GM12892 (cell line): ENCODE measurements around the gene UPB1.
"Not testable (repeated sequence)": the region's sequence is repeated elsewhere in the genome, so short reads cannot be mapped to it uniquely, and the experiment has no call there.

Experiments
- DNase-seq: peaks from one replicate; pipeline ENCODE4 v3.0.0; 2011; ENCODE audit not compliant: insufficient read length
- FAIRE-seq: peaks from 2 replicates; lab custom pipeline; 2011; peaks lifted over from hg19 to GRCh38; lab: Jason Lieb, UNC
- POLR2A ChIP-seq: IDR thresholded peaks from 2 replicates; pipeline ENCODE4 v1.6.1; 2011; ENCODE audit warnings: low read depth, low read length, control low read depth
- POLR2AphosphoS5 ChIP-seq: IDR thresholded peaks from 2 replicates; pipeline ENCODE4 v1.6.1; 2011; ENCODE audit warnings: low read depth, low read length, control low read depth
- TAF1 ChIP-seq: IDR thresholded peaks from 2 replicates; pipeline ENCODE4 v1.6.1; 2011; ENCODE audit warnings: low read depth, mild to moderate bottlenecking, control low read depth, low read length, borderline replicate concordance

UPB1 gene

DNA sequence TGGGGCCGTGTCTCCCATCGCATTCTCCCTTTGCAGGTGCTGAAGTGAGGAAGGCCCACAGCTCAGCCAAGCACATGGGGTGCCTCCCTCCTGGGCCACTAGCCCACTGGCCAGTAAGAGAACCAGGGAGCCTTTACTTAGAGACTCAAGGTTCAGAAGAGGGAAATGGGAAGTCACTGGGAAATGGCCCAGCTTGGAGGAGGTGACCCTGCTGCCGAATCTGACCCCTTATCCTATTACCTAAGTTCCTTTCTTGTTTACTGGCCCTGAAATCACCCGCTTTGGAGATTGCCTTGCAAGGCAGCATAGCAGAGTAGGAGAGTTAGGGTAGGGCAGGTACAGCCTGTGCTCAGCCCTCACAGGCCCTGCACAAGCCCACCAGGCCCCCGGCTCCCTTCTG lies 24.4 kb downstream of the UPB1 start:
- TF ChIP-seq POLR2AphosphoS5: no peak
- TF ChIP-seq POLR2A: no peak
- no peak for TF ChIP-seq TAF1
- DNase-seq (no peak), FAIRE-seq (no peak)

DNA sequence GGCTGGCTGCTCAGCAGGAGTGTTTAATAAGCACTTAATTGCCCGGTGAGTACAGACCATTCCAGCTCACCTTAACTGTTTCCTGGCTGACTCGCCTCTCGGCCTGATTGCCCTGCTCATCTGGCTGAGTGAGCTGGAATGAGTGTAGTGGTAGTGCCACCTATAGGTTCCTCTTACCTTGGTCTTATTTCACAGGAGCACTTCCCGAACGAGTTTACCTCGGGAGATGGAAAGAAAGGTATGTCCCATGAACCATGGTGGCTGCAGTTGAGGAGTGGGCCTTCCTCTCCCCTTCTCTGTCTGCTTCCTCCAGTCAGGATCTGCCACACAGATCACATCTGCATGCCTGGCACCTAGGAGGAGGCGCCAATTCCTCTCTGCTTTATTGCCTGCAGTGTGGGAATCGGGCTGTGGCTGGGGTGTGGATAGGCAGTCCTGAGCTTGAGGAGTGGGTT lies 26.7 kb downstream of the UPB1 start:
- no peak for TF ChIP-seq POLR2AphosphoS5
- TF ChIP-seq POLR2A: no peak
- no peak for TF ChIP-seq TAF1
- DNase-seq (no peak), FAIRE-seq (peak; percentile 95)

DNA sequence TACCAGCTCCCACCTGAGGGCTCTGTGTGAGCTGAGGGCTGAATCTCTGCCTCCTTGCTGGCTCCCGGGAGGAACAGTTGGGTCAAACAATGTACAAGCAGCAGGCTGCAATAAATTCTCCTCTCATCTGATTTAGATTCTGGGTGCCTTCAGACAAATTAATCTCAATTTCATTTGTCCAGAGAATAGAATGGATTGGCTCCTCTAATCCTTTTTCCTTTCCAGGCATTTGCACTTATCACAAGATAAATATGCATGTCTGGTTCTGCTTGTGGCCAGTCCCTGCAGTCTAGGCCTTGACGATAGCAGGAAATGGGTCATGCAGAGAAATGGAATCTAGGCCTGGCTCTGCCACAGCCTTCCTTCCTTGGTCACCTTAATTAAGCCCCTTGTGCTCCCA lies 28.7 kb downstream of the UPB1 start:
- FAIRE-seq: no peak
- no peak for DNase-seq
- TF ChIP-seq POLR2A: no peak
- no peak for TF ChIP-seq POLR2AphosphoS5
- TF ChIP-seq TAF1: no peak

DNA sequence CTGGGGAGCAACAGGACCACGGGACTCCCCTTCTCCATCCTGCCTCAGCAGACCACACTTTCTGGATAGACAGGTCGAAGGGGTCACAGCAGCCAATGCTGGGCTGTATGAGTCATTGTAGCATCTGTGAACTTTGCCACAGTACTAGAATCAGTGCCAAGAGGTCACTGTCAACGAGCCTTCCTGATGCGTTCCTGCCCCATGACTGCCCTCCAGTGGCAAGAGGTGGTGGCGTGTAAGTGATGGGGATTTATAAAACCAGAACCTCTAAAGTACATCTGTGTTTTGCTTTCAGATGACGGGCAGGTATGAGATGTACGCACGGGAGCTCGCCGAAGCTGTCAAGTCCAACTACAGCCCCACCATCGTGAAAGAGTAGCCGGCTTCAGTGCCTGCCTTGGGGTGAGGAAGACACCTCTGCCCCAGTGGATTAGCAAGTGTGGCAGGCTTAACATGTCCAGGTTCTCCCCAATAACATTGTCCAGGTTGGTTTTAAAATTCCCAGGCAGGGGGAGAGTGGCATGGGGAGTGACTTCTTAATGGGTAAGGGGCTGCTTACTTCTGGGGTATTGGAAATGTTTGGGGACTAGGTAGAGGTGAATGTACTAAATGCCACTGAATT lies 30.4 kb downstream of the UPB1 start:
- FAIRE-seq: peak; percentile 98
- DNase-seq: peak; percentile 67
- no peak for TF ChIP-seq POLR2A
- TF ChIP-seq POLR2AphosphoS5: no peak
- no peak for TF ChIP-seq TAF1

- no peak for FAIRE-seq
- TF ChIP-seq TAF1 (no peak), POLR2A (no peak), POLR2AphosphoS5 (no peak)
- no peak for DNase-seq
Observed at GRCh38 chr22:24526191-24526590, 31.1 kb downstream of the UPB1 start.

DNA sequence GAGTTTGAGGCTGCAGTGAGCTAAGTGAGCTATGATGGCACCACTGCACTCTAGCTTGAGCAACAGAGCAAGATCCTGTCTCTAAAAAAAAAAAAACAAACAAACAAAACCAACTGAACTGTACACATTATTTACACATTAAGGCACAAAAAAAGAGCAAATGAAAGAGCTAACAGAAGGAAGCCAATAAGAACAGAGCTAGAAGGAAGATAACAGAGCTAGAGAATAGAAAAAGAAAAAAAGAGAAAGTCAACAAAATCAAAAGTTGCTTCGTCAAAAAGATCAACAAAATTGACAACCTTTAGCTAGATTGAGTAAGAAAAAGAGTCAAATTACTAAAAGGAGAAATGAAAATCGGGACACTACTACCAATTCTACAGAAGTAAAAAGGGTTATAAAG lies 34.8 kb downstream of the UPB1 start:
- no peak for FAIRE-seq
- TF ChIP-seq POLR2AphosphoS5: no peak
- TF ChIP-seq TAF1: no peak
- no peak for TF ChIP-seq POLR2A

GRCh38 chr22:24530968-24531367 lies 35.8 kb downstream of the UPB1 start:
- DNase-seq, FAIRE-seq: not testable (repeated sequence)

More for the DNA sequence above, 34.8 kb downstream of the UPB1 start:
- DNase-seq: no peak

GRCh38 chr22:24532075-24532474 lies 36.9 kb downstream of the UPB1 start:
- DNase-seq (no peak), FAIRE-seq (no peak)
- TF ChIP-seq POLR2AphosphoS5 (no peak), TAF1 (no peak), POLR2A (no peak)

GRCh38 chr22:24535348-24535747 lies 40.2 kb downstream of the UPB1 start:
- FAIRE-seq: no peak
- DNase-seq: no peak
- TF ChIP-seq TAF1: no peak
- no peak for TF ChIP-seq POLR2AphosphoS5

- DNase-seq (no peak), FAIRE-seq (no peak)
- TF ChIP-seq TAF1 (no peak), POLR2AphosphoS5 (no peak), POLR2A (no peak)
Observed at GRCh38 chr22:24536089-24536488, 41.0 kb downstream of the UPB1 start.

GRCh38 chr22:24540470-24540869 lies 45.3 kb downstream of the UPB1 start:
- TF ChIP-seq POLR2AphosphoS5: no peak
- TF ChIP-seq POLR2A: no peak
- TF ChIP-seq TAF1: no peak
- no peak for DNase-seq
- no peak for FAIRE-seq

DNA sequence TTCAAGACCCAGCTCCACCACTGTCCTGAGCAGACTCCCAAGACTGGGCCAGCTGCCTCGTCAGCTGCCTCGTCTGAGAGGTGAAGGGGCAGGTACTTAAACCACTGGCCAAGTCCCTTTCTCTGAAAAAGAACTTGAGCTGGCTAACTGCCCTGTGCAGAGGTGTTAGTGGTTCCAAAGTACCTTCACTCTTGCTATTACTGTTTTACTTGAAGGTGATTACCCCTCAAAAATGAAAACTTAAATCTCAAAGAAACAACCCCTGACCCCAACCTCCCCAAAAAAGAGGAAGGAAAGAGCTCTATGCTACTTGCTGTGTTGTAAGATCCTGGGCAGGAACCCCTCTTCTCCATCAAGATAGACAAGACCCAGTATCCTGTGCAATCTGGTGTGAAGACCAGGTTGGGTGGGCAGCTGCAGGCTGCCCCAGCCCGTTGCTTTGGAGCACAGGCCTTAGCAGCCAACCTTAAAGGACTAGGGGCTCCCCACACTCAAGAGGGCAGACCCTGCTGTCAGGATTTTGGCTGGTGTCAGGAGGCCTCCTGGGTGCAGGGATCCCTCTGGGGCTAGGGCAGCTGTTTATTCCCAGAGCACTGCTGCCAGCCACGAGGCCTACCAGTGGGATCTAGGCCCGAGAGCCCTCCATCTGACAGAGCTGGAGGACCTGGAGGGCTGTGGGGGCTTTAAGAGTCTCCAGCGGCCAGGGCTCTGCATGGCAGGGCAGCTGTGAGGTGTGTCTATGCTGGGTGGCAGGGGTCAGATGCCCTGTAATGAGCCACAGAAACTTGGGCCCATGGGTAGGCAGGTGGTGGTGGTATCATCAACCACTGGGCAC lies 46.8 kb downstream of the UPB1 start:
- no peak for TF ChIP-seq POLR2AphosphoS5
- no peak for TF ChIP-seq TAF1
- no peak for TF ChIP-seq POLR2A
- FAIRE-seq: no peak
- no peak for DNase-seq

- FAIRE-seq: no peak
Observed at GRCh38 chr22:24542641-24543040, 47.5 kb downstream of the UPB1 start.

More at GRCh38 chr22:24542641-24543040, 47.5 kb downstream of the UPB1 start:
- TF ChIP-seq POLR2AphosphoS5: no peak
- no peak for TF ChIP-seq TAF1
- TF ChIP-seq POLR2A: no peak
- DNase-seq: no peak
